Activated gamma-delta T cell treated with anti-CD3 and anti-CD28 coated beads, Interleukin-2, amount 50 U/mL, for 16 hours (primary cell): ENCODE data around the gene NOL12.
"Not testable (repeated sequence)": the region's sequence is repeated elsewhere in the genome, so short reads cannot be mapped to it uniquely, and the experiment has no call there.

Experiments
- DNase-seq: peaks from one replicate; pipeline ENCODE4 v3.0.0-alpha.2; 2020; ENCODE audit warnings: low read depth

Gene NOL12, protein sequence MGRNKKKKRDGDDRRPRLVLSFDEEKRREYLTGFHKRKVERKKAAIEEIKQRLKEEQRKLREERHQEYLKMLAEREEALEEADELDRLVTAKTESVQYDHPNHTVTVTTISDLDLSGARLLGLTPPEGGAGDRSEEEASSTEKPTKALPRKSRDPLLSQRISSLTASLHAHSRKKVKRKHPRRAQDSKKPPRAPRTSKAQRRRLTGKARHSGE

DNA sequence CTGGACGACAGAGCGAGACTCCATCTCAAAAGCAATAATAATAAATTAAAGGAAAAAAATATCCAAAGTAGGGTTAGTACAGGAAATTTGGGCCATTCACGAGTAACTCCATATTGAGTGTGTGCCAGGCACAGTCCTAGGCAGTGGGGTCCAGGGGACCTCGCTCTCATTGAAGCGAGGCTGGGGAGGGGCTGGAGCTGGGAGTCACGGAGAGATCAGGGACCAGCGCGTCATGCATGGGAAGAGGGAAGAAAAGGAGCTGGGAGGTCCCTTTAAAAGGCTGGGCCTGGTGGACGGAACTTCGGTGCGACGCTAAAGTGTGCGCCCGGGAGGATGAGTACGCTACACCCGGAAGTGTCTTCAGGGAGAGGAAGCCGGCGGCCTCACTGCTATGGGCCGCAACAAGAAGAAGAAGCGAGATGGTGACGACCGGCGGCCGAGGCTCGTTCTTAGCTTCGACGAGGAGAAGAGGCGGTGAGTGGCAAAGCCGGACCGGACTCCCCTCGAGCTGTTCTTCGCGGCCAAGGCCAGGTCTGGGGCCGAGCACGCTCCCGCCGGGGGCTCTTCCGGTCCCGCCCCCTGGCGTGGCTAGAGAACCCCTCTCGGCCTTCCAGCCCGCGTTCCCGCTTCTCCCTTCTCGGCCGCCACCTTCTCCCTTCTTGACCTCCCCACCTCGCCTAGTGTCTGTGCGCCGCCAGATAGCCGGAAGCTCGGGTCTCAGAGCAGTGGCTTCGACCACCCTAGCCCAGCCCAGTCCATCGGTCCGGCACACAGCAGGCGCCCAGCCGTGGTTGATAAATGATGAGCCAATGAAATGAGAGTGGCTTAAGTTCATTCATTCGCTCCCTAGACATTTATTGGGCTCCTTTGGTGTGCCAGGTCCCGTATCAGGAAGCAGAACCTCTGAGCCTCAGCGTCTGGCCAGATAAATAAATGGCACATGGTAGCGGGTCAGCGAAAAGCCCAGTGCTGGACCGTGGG is at the start of gene NOL12:
NOL12 (plus strand) TSS at position 342 of the 981 bp plus-strand sequence; CDS start at position 392, 50 bp downstream.
- peak; percentile 56 for DNase-seq

DNA sequence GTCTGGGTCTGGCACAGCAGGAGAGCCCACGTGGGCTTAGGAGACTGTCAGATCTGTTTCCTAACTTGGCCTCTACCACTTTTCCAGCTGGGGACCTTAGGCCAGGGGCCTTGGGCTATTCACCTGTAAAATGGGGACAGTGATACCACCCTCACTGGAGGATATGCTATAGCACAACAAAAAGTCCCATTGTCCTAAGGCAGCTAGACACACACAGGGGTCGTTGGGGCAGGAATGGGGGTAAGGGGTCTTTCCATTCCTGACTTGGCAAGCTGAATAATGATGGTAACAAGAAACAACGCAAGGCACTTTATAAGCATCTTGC is 49.2 kb upstream of the NOL12 start:
- no peak for DNase-seq

DNA sequence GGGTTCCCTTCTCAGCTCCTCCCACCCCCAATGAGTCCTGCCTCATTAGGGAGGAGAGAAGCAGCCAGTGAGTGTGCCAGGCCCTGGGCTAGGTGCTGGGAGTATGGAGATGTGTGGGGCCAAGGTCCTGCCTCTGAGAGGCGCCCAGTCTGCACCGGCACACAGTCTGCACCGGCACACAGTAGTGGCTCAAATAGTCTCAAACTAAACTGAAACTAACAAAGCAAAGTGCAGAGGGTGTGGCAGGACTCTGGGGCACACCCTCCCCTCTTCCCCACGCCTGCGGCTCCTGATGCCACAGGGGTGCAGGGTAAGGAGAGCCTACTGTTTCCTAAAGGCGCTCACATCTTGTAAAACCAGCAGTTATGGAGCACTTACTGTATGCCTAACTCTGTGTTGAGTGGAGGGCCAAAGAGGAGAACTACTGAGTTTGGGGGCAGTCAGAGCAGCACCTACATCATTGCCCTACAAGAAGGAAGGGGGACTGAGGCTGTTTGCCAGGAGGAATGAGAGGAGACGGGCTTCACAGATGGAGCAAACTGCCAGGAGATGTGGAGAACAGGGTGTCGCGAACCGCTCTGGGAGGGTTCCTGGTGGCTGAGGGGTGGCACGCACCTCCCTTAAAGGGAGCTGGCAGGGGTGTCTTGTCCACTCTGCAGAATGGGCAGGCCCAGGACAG is 47.6 kb upstream of the NOL12 start:
- DNase-seq: no peak

DNA sequence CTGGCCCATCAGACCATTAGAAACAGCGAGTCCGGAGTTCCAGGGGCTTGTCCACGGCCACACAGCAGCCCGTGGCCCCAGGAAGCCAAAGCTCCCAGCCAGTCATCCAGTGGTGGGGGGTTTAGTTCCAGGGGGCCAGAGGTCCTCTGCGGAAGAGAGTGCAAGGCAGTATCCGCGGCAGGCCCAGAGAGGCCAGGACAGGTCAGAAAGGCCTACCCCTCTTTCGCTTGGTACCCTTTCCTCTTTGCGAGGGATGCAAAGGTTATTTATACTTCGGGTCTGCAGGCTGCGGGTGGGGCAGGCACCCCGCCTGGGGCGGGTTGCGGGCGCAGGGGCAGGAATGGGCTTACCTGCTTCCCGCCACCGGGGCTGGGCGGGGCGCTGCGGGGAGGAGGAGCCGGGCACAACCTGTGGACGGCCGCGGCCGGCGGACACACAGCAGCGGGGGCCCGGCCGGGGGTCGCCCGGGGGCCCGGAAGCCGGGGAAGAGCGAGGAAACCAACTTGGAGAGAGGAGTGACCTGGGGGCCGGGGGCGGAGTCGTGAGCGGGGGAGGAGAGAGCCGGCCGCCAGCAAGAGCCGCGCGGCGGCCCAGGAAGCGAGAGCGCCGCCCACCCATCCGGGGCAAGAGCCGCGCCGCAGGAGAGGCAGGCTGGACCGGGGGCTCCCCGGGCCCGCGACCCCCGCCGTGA is 46.9 kb upstream of the NOL12 start, which contains the start of gene SH3BP1:
SH3BP1 (plus strand) TSS at position 600 of the 691 bp plus-strand sequence. CDS start 119 bp downstream, outside the sequence.
- DNase-seq: peak; percentile 41

DNA sequence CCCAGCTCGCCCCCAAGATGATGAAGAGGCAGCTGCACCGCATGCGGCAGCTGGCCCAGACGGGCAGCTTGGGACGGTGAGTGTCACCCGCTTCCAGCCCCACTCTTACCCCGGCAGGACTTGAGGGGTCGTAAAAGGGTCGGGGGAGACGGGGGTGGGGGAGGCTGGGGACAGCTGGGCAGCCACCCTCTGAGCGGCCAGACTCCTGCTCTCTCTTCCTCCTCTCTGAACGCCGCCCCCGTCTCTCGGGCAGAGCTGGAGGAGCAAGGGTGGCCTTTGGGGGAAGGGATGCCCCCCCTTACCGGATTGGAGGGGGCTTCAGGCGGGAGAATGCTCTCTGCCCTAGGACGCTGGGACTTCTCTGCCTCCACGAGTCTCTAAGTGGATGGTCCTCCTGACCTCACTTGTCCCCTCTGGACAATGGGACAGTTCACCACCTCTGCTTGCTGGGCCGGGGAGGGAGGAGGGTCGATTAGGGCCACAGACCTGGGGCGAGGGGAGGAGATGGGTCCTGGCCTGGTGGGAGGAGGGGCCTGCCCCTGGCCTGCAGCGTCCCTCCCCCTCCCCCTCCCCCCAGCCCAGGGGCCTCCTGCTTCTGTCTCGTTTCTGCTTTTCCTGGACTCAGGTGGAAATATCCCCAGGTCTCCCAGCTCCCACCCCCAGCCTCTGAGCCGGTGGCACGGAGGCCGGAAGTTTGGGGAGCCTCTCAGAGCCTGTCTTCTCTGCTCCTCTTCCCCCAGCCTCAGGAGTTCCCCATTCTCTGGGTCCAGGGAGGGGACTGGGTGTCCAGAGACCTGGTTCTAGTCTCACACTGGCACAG is 46.2 kb upstream of the NOL12 start:
- no peak for DNase-seq

DNA sequence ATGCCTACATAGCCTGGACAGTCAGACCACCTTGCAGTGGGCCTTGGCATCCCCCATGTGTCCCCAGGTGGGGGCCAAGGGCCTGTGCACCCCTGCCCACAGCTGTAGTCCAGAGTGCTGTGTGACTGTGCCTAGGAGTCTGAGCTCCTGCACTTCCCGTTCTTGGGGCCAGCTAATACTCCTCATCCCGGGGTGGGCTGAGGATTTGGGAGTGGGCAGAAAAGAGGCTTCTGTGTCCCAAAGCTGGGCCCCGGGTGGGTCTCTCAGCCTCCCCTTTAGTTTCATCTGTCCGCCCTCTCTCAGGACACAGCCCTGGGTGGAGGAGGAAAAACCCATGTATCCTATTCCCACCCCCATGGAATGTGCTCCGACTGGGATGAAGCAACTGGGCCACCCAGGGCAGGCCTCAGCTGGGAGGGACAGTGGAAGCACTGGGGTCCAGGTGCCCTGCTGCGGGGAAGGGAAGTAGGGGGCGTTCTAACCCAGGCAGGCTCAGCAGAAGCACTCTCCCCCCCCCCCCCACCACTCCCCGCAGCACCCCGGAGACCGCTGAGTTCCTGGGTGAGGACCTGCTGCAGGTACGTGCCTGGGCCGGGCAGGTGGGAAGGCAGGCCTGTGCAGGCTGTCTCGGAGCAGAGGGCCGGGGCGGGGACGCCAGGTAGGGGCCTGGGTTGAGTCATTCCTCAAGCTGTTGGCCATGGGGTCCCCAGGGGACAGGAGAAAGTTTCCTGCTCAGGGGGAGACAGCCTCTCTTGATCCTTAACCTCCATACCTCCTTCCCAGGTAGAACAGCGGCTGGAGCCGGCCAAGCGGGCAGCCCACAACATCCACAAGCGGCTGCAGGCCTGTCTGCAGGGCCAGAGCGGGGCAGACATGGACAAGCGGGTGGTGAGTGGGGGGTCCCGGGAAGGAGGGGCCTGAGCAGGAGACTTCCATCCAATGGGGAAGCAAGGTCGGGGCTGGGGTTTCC is 45.3 kb upstream of the NOL12 start:
- DNase-seq: no peak

DNA sequence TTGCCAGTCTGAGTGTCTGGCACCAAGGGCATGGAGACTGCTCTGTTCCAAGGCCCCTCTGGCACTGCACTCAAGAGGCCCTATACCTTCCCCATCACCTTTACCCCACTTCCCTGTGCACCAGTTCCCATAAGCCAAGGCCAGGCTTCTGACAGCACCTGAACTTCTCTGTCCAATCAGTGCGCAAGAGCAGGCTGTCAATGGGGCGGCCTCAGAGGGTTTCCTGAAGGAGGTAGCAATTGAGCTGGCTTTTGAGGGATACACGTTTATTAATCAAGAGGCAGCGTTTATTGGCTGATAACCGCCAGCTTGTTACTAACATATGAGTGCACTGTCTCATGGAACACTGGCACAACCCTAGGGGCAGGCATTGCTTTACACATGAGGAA is 44.6 kb upstream of the NOL12 start:
- DNase-seq: no peak

DNA sequence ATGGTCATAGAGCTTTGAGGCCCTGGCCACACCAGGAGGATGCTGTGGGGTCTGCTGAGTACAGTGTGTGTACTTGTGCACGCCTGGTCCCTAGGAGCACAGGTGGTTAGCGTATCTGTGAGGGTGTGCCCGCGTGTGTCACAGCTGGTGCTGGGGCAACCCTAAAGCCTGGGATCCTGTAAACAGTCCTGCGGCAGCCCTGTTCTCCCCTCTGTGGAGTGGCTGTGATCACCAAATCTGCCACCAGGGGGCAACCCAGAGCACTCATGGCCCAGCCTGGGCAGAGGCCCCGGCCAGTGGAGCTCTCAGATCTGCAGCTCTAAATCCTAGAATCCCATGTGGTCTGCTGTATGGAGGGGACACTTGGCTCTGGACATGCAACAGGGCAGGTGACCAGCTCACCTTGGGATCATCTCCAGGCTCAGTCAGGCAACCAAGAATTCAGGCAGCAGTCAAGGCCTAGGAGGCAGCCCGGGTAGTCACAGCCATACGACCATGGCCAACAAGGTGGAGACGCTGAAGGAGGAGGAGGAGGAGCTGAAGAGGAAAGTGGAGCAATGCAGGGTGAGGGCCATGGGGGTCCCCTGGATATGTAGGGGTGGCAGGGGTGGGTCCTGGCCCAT is 42.8 kb upstream of the NOL12 start:
- peak; percentile 80 for DNase-seq

DNA sequence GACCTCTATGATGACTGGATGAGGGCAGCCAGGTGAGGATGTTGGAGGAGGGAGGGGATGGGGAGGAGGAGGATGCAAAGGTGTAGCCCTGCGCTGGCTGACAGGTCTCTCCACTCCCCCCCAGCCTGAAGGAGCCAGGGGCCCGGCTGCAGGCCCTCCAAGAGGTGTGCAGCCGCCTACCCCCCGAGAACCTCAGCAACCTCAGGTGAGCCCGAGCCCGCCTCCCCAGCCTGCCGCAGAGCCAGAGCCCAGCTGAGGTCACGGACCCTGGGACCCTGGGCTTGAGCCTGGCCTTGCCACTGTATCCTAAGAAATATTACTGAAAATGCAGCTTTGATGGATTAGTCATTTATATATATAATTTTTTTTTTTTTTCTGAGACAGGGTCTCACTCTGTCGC is 38.8 kb upstream of the NOL12 start:
- DNase-seq: no peak

DNA sequence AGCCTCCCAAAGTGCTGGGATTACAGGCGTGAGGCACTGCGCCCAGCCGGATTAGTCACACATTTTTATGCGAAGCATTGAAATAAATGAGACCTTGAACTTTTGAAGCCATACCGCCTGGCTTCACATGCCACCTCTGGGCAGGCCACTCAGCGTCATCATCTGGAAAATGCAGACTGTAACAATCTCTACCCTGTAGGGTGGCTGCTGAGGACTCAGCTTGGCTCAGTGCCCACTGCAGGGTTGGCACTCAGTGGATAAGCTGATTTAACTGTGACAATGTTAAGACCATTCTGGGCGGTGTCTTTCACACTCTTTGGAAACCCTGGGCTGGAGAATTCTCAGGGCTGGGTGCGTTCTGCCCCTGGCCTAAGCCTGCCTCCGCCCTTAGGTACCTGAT is 38.2 kb upstream of the NOL12 start:
- DNase-seq: no peak

DNA sequence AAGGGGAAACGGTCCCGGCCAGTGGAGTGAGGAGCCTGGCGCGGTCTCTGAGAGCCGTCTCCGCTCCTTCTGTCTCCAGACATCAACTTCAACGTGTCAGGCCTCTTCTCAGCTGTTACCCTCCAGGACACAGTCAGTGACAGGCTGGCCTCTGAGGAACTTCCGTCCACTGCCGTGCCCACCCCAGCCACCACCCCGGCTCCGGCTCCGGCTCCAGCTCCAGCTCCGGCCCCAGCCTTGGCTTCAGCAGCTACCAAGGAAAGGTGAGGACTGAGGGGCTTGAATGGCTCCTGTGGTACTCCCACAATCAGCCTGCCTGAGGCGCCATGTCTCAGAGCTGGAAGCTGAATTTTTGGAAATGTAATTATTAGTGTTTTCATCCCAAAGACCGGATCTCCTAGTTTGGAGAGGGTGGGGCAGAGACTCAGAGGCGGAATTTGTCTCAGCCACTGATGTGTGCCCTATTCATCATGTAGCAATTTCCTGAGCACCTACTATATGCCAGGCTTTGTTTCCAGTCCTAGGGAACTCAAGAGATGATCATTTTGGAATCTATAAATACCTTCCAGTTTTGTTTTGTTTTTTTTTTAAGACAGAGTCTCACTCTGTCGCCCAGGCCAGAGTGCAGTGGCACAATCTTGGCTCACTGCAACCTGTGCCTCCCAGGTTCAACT is 35.5 kb upstream of the NOL12 start:
- no peak for DNase-seq

DNA sequence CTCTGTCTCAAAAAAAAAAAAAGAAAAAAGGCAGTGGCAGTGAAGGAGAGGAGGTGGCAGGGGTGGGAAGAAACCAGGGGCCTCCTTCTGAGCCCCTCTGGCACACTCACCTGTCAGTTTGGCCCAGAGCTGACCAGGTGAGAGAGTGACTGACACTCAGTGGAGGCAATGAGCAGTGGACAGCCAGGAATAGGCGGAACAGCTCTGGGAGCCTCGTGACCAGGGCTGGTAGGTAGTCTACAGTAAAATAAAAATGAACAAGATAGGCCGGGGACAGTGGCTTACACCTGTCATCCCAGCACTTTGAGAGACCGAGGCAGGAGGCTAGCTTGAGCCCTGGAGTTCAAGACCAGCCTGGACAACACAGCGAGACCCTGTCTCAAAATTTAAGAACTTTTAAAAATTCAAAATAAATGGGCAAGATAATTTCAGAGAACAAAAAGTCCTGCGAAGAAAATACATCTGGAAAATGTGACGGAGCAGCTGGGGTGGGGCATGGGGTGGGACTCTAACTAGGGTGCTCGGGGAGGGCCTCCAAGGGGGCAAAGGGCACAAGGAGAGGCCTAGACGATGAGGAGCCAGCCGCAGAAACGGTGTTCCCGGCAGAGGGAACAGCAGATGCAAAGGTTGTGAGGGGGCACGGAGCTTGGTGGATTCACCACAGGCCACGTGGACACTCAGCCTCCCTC is 31.4 kb upstream of the NOL12 start:
- DNase-seq: no peak

DNA sequence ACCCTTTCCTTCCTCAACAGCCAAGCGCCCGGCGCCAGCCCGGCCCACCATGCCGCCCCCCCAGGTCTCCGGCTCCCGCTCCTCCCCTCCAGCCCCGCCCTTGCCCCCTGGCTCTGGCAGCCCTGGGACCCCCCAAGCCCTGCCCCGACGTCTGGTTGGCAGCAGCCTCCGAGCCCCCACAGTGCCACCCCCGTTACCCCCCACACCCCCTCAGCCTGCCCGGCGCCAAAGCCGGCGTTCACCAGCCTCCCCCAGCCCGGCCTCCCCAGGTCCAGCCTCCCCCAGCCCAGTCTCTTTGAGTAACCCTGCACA is 30.9 kb upstream of the NOL12 start:
- DNase-seq: no peak

DNA sequence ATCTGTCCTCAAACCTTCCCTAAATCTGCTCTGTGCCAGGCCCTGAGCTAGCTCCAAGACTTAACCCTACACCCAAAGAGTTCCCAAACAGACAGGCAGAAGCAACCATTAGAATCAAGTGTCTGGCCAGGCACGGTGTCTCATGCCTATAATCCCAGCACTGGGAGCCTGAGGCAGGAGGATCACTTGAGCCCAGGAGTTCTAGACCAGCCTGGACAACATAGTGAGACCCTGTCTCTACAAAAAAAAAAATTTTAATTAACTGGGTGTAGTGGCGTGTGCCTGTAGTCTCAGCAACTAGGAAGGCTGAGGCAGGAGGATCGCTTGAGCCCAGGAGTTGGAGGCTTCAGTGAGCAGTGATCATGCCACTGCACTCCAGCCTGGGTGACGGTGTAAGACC is 29.6 kb upstream of the NOL12 start:
- DNase-seq: not testable (repeated sequence)

DNA sequence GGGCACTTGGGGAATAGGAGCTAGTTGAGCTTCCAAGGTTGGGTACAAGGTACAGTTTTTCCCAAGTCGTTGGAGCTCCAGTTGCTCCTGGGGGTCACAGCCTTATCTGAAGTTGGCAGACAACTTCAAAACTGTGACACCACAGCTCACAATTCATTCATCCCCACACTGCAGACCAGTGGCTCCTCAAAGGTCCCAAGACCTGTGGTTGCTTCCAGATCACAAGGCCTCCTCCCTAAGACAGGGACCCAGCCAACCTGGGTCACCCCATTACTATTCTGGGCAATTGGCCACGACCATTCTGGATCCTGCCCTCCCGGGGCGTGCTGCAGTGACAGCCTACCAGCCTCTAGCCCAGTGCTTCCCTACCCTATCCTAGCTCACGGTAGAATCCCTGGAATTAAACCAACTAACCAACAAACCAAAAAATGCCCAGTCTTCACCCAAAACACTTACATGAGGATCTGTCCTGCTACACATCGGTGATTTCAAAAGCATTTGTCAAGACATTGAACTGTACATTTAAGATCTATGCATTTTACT is 28.5 kb upstream of the NOL12 start:
- no peak for DNase-seq

DNA sequence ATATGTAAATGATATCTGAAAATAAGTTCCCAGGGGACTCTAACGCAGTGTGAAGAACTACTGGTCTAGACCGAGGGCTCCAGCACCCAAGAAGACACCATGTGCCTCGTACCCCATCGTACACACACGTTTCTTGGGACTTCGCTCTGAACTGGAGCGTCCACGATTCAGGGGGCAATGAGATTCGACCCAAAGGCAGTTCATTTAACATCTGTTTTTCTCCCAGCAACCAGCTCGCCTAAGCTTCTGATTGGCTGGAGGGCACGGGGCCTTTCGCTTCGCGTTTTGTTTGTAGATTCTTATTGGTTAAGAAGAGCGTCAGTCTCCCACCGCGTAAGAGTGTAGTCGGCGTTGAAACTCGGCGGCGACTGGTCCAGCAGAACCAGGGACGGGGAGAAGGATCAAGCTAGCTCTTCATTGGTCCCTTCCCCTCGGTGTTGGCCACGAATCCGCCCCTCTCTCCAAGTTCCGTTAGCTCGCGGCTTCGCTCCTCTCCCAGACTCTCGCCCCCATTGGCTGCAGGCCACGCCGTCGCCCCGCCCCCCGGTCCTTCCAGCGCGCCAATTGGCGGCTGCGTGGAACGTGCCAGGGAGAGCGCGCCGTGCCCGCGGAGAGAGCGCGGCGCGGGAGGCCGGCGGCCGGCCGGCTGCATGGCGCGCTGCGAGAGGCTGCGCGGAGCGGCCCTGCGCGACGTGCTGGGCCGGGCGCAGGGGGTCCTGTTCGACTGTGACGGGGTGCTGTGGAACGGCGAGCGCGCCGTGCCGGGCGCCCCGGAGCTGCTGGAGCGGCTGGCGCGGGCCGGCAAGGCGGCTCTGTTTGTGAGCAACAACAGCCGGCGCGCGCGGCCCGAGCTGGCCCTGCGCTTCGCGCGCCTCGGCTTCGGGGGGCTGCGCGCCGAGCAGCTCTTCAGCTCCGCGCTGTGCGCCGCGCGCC is 27.7 kb upstream of the NOL12 start, which contains the start of gene PDXP:
PDXP (plus strand) TSS at position 591 of the 933 bp plus-strand sequence; CDS start at position 651, 60 bp downstream.
- DNase-seq: peak; percentile 98
